Measurements from ENCODE around the gene SLC6A18. TPM values are rescaled to one million over a fixed set of nuclear protein-coding genes. Genes with fewer than 3 reads are reported as not detected.
"Not testable (repeated sequence)": the region's sequence is repeated elsewhere in the genome, so short reads cannot be mapped to it uniquely, and the experiment has no call there.

Gene SLC6A18
- total RNA-seq, 1 donor from 2014 or later: not detected

- intact Hi-C loops (cut with micrococcal nuclease): no loop called here
These were observed 60.0 kb downstream of the SLC6A18 start for GRCh38 chr5:1285141-1285540.

GRCh38 chr5:1285883-1286291, 60.7 kb downstream of the SLC6A18 start:
- intact Hi-C loops (cut with micrococcal nuclease): no loop called here

- intact Hi-C loops (cut with micrococcal nuclease): no loop called here
These were observed 63.5 kb downstream of the SLC6A18 start for GRCh38 chr5:1288439-1289335.

- intact Hi-C loops (cut with micrococcal nuclease): not testable (repeated sequence)
These were observed 64.4 kb downstream of the SLC6A18 start for GRCh38 chr5:1289559-1289958.

GRCh38 chr5:1290956-1291355, 65.8 kb downstream of the SLC6A18 start:
- intact Hi-C loops (cut with micrococcal nuclease): not testable (repeated sequence)

GRCh38 chr5:1291611-1292080, 66.5 kb downstream of the SLC6A18 start:
- intact Hi-C loops (cut with micrococcal nuclease): no loop called here

GRCh38 chr5:1292139-1292538, 67.0 kb downstream of the SLC6A18 start:
- intact Hi-C loops (cut with micrococcal nuclease): no loop called here

GRCh38 chr5:1292846-1293415, 67.8 kb downstream of the SLC6A18 start:
- intact Hi-C loops (cut with micrococcal nuclease): no loop called here

- intact Hi-C loops (cut with micrococcal nuclease): loop anchor here (2.0 kb wide), 1 partner anchor 51 kb away; the partner anchor contains the start of gene CLPTM1L
These were observed 68.4 kb downstream of the SLC6A18 start for GRCh38 chr5:1293416-1294205.

- intact Hi-C loops (cut with micrococcal nuclease): loop anchor here (2.0 kb wide), 1 partner anchor 50 kb away; the partner anchor contains the start of gene CLPTM1L
These were observed 69.1 kb downstream of the SLC6A18 start for GRCh38 chr5:1294206-1294834.

- intact Hi-C loops (cut with micrococcal nuclease): loop anchor here (2.0 kb wide), 1 partner anchor 50 kb away; the partner anchor contains the start of gene CLPTM1L
These were observed 69.9 kb downstream of the SLC6A18 start, which contains the start of gene TERT for GRCh38 chr5:1294835-1295649. Gene TERT, minus strand, starts transcription at chr5:1295068. Its CDS starts 79 bp downstream, at chr5:1294989.

GRCh38 chr5:1295650-1296037, 70.5 kb downstream of the SLC6A18 start:
- intact Hi-C loops (cut with micrococcal nuclease): loop anchor here (2.0 kb wide), 2 partner anchors 17 to 49 kb away; partner anchors contain the start of gene CLPTM1L

Other genes with a start within 250 kb of the SLC6A18 start
- 3.1 and 4.3 TPM in 2 replicates for gene NKD2, start 216.6 kb upstream of the SLC6A18 start, total RNA-seq
- gene SLC12A7, start 113.3 kb upstream of the SLC6A18 start, total RNA-seq: 76.7 and 76.9 TPM in 2 replicates
- gene SLC6A19, start 23.8 kb upstream of the SLC6A18 start, total RNA-seq: not detected in 2 replicates
- gene TERT, start 69.7 kb downstream of the SLC6A18 start, total RNA-seq: 2.6 and 3.3 TPM in 2 replicates
- 119 and 123 TPM in 2 replicates for gene CLPTM1L, start 119.7 kb downstream of the SLC6A18 start, total RNA-seq
- not detected in 2 replicates for gene SLC6A3, start 220.1 kb downstream of the SLC6A18 start, total RNA-seq